ENCODE measurements around the gene ANKRD18A.

ANKRD18A gene

DNA sequence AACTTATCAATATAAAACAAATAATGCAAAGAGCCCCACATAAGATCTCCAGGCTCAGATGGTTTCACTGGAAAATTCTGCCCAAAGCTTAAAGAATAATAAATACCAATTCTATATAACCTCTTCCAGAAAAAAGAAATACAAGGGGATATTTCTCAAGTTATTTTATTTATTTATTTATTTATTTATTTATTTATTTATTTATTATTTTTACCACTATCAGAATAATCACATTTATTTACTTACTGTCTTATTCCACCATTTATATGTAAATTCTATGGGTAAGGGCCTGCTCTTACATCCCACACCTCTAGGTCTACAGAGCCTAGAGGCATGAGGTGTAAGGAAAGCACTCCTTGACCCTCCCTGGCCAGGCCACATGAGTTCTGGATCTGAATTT lies 91.1 kb downstream of the ANKRD18A start:
- DNase-seq (ENCODE audit: low spot score), result no peak

DNA sequence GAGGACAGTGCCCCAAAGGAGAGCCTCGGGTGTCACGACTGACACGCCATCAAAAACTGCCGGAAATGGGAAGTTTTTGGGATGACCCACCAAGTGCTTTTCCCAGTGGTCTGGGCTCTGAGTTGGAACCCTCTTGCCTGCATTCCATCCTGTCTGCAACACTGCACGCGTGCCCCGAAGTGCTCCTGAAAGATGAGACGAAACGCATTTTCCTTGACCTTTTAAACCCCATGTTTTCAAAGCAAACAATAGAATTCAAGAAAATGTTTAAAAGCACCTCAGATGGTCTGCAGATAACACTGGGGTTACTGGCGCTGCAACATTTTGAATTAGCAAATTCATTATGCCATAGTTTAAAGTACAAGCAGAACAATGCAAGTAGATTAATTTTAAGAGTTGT lies 92.9 kb downstream of the ANKRD18A start:
- no peak for DNase-seq (ENCODE audit: low spot score)

DNA sequence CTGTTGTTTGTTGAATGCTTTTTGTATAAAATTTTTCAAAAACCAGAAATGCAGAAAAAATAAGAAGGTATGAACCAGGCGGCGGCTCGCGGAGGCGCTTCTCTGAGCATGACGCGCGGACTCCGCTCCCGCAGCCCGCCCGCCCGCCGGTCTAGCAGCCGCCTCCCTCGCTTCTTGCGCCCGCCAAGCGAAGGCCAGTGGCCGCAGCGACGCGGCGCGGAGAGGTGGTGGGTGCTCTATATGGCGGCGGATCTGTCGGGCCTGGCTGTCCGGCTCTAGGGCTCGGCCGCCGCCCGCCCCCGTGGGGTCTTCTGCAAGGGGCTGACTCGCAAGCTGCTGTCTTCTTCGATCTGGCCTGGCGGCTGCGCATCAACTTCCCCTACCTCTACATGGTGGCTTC lies 93.8 kb downstream of the ANKRD18A start:
- DNase-seq (ENCODE audit: low spot score), result no peak

DNA sequence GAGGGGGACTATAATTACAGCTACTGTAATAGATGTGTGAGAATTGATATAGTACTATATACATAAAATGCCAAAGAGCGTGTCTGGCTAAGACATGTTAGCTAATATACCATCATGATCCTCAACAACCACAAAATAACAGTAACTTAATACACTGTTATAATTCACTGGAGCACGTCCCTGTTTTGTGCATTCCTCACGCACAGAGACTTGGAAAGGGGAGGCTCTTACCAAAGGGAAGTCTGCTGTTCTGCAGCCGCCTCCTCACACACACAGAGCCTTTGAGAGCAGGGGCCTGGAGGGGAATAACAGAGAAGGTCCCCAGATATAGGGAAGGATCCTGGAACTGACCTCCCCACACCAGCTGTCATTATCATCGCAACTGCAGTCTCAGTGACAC lies 97.3 kb downstream of the ANKRD18A start:
- no peak for DNase-seq (ENCODE audit: low spot score)

DNA sequence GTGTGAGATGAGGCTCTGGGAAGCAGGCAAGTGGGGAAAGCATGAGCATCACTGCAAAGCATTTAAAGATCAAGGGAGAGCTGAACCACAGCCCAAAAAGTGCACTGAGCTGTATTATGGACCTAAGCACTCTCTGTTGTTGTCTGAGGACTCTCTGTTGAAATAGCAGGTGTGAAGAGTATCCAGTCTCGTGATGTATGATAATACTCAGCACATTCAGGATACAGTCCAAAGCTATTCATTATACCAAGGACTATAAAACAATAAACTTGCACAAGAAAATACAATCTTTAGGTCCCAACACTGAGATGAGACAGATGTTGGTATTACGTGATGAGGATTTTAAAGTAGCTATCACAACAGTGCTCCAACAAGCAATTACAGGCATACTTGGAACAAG lies 98.6 kb downstream of the ANKRD18A start:
- no peak for DNase-seq (ENCODE audit: low spot score)

All from kidney capillary endothelial cell (primary cell).